GM10847 (cell line): Measurements from ENCODE around the gene R3HDM1.

Source experiments
- POLR2A ChIP-seq: IDR thresholded peaks from 2 replicates; pipeline ENCODE4 v1.6.1; 2011; ENCODE audit not compliant: insufficient read length; ENCODE audit errors: extremely low read depth

Gene R3HDM1

GRCh38 chr2:135736546-135736945 lies 205.3 kb downstream of the R3HDM1 start:
- no peak for TF ChIP-seq POLR2A

DNA sequence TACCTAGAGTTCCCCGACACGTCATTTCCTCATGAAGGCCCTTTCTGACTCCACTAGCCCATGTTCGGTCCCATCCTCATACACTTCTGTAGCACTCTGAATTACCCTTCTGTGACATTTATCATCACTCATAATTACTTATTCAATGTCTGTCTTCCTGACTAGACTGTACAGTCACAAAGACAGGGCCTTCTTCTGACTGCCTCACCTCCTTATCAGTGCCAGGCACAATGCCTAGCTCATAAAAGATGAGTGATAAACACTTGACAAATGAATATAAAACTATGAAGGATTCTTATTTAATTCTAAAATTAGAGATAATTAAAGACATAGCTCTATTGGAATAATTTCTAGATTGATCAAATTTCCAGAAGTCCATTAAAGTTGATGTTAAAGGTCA lies 208.9 kb downstream of the R3HDM1 start:
- TF ChIP-seq POLR2A, result no peak

GRCh38 chr2:135741043-135741394 lies 209.7 kb downstream of the R3HDM1 start:
- no peak for TF ChIP-seq POLR2A

GRCh38 chr2:135741395-135742324 lies 210.4 kb downstream of the R3HDM1 start, which contains the start of gene UBXN4:
Gene UBXN4, plus strand, starts transcription at chr2:135741855. Its CDS starts 75 bp downstream, at chr2:135741930.
- peak; percentile 81 for TF ChIP-seq POLR2A

DNA sequence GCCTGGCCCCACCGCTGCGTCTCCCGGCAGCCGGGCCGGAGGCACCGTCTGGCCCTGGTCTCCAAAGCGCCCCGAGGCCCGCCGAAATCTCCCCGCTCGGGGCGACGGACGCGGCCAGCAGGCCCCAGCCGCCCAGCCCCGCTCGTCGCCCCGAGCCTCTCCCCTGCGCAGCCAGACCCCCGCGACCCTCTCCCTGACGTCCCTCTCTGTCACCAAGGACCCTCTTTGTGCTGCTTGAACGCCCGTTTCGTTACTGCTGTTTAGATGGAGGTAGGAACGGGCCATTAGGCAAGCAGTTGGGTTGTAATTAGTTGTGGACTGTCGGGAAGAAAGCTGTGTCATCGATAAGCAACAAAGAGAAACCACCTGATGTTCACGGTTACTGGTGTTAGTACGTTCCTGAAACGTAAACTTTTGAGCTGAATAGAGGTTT lies 211.1 kb downstream of the R3HDM1 start:
- TF ChIP-seq POLR2A, result no peak

- TF ChIP-seq POLR2A, result no peak
Measured at GRCh38 chr2:135743860-135744259, 212.6 kb downstream of the R3HDM1 start.

DNA sequence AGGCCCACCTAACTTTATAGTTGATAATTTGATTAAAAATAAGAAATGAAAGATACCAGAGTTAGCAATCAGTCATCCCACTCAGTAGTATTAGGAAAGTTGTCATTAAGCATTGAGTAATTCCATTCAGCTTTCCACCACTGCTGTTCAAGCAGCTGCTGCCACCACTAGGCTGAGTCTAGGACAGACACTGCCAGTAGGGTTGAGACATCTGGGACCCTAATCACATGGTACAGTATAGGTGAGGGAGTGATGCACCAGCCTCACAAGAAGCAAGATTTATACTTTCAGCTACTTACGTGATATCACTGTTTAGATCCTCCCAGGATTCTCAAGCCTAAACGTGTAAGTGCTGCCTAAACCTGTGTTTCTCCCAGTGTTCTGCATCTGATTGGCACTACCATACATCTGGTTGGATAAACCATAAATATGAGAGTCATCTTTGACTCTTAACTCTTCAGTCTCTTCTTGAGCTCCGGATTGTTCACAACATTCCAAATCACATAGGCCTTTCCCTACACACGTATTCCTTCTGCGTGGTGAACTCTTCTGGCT lies 213.6 kb downstream of the R3HDM1 start:
- no peak for TF ChIP-seq POLR2A

GRCh38 chr2:135745545-135745944 lies 214.3 kb downstream of the R3HDM1 start:
- TF ChIP-seq POLR2A, result no peak

DNA sequence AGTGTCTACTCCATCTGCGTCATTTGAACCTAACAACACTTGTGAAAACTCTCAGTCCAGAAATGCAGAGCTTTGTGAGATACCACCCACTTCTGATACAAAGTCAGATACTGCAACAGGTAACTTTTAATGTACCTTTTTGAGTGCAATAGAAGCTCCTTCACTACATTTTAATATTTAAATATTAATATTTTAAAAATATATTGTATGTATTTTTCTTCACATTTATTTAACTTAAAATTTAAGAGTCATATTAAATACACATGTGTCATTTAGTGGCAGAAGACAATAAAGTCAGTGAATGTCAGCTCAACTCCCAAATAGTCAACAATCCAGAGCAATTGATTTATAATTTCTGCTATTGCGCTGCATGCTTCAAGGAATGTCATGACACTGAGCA lies 224.3 kb downstream of the R3HDM1 start:
- no peak for TF ChIP-seq POLR2A

GRCh38 chr2:135756692-135757091 lies 225.4 kb downstream of the R3HDM1 start:
- TF ChIP-seq POLR2A, result no peak

DNA sequence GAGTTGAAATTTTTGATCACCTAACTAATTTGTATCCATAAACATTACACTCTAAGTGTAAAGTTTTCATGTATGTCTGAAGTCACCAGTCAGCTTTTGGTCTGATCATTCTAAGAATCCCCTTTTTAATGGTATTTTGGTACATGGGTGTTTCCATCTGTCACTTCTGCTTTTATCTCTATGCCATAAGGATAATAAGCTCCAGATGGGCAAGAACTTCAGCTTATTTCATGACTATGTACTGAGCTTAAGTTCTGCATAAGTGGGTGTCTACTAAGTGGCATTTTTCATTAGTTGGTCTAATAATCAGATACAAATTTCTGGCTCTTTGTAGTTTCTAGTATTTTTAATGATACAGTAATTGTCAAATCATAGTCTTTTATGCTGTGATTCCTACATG lies 230.7 kb downstream of the R3HDM1 start:
- TF ChIP-seq POLR2A, result no peak

- TF ChIP-seq POLR2A, result no peak
Measured at GRCh38 chr2:135762530-135762929, 231.2 kb downstream of the R3HDM1 start.

DNA sequence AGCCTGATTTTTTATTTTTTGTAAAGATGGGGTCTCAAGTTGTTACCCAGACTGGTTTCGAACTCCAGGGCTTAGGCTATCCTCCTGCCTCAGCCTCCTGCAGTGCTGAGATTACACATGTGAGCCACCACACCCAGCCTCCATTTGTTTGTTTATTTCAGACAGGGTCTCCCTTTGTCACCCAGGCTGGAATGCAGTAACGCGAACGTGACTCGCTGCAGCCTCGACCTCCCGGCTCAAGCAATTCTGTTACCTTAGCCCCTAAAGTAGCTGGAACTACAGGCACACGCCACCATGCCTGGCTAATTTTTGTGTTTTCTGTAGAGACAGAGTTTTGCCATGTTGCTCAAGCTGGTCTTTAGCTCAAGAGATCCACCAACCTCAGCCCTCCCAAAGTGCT lies 237.6 kb downstream of the R3HDM1 start:
- no peak for TF ChIP-seq POLR2A

GRCh38 chr2:135773319-135773718 lies 242.0 kb downstream of the R3HDM1 start:
- no peak for TF ChIP-seq POLR2A

DNA sequence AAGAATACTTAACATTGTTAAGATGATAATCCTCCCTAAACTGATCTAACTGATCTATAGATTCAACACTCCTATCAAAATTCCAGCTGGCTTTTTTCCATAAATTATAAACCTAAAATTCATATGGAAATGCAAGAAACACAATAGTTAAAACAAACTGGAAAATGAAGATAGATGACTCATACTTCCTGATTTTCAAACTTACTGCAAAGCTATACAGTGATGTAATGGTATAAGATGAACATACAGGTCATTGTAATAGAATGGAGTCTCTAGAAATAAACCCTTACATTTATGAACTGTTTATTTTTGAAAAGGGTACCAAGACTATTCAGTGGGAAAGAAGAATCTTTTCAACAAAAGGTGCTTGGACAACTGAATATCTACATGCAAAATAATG lies 242.6 kb downstream of the R3HDM1 start:
- no peak for TF ChIP-seq POLR2A
